ENCODE measurements around the gene PSMD14.
"Not testable (repeated sequence)": the region's sequence is repeated elsewhere in the genome, so short reads cannot be mapped to it uniquely, and the experiment has no call there.

The PSMD14 gene

DNA sequence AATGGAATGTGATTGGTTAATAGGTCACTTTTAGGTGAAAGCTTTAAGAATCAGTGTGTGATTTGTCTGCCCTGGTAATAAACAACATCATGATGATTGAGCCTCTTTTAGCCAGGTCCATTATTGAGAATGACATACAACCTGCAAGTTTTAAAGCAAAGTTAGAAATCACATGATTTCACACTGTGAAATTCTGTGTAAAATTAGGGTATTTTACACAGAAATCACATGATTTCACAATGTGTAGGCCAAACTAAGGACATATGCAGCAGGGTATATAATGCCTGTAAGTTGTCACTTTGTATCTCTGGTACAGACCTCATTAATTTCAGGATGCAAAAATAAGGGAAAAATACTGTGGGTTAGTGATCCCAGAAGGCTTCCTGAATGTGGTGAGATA is 16.7 kb downstream of the PSMD14 start:
- Histone ChIP-seq H3K9ac (ENCODE audit: low read length) (no peak overlapping the region), H3K56ac (ENCODE audit: low read length) (no peak overlapping the region), H3K79me1 (ENCODE audit: low read length) (peaks cover 3% of the 10 kb centered on the region), H3K79me2 (ENCODE audit: control insufficient read depth, insufficient read depth, low read length) (peaks cover 14% of the 10 kb centered on the region), H2AK5ac (ENCODE audit: low read length) (no peak overlapping the region), H3K4me3 (ENCODE audit: low read length) (no peak overlapping the region), H2BK5ac (ENCODE audit: low read length) (no peak overlapping the region), H3K23ac (ENCODE audit: low read length) (no peak overlapping the region), H2BK15ac (replicated peaks; ENCODE audit: low read depth) (no peak overlapping the region), H3K27me3 (ENCODE audit: insufficient read depth, low read length, poor library complexity) (no peaks in the 10 kb centered on the region), H3K36me3 (ENCODE audit: control insufficient read depth, insufficient read depth, low read length) (no peaks in the 10 kb centered on the region), H4K8ac (ENCODE audit: low read depth, low read length) (no peak overlapping the region), H3K4ac (ENCODE audit: low read depth, low read length) (no peak overlapping the region), H3K4me2 (ENCODE audit: low read length) (no peak overlapping the region), H3K18ac (ENCODE audit: low read length) (no peak overlapping the region), H4K5ac (ENCODE audit: low read length) (no peak overlapping the region), H3K27ac (ENCODE audit: low read depth, low read length) (no peak overlapping the region), H3K4me1 (ENCODE audit: control insufficient read depth, low read depth, low read length) (peaks cover 2% of the 10 kb centered on the region), H2BK120ac (ENCODE audit: low read depth, low read length) (no peak overlapping the region)
- no peak for DNase-seq

DNA sequence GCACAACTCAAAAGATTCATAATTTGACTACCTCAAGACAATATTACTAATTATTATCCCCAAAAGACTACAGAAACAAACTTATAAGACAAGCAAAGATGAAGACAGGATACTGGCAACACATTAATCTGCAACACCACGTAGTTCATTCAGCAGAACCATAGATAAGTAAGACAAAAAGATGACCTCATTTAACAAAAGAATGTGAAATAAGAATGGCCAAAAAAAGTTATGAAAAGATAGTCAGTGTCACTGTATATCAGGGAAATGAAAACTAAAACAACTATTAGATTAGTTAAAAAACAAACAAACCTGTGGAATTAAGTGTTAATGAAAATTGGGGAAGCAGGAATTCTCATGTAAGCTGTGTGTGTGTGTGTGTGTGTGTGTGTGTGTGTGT is 19.4 kb downstream of the PSMD14 start:
- H3K18ac ChIP-seq (ENCODE audit: low read length): no peak overlapping the region
- H2BK5ac ChIP-seq (ENCODE audit: low read length): no peak overlapping the region
- no peak overlapping the region for H3K9ac ChIP-seq (ENCODE audit: low read length)
- no peak overlapping the region for H4K5ac ChIP-seq (ENCODE audit: low read length)
- no peak overlapping the region for H2BK120ac ChIP-seq (ENCODE audit: low read depth, low read length)
- no CpG with 5 or more reads among the region's 1 CpG for WGBS (ENCODE audit: extremely low coverage, insufficient coverage, low lambda C conversion rate)
- H3K27ac ChIP-seq (ENCODE audit: low read depth, low read length): no peak overlapping the region
- no peaks in the 10 kb centered on the region for H3K36me3 ChIP-seq (ENCODE audit: control insufficient read depth, insufficient read depth, low read length)
- no peak overlapping the region for H2BK15ac ChIP-seq (replicated peaks; ENCODE audit: low read depth)
- H3K27me3 ChIP-seq (ENCODE audit: insufficient read depth, low read length, poor library complexity): no peaks in the 10 kb centered on the region
- no peak overlapping the region for H3K56ac ChIP-seq (ENCODE audit: low read length)
- H3K23ac ChIP-seq (ENCODE audit: low read length): no peak overlapping the region
- DNase-seq: no peak
- H3K4ac ChIP-seq (ENCODE audit: low read depth, low read length): no peak overlapping the region
- peaks cover 4% of the 10 kb centered on the region for H3K79me1 ChIP-seq (ENCODE audit: low read length)
- H2AK5ac ChIP-seq (ENCODE audit: low read length): no peak overlapping the region
- no peak overlapping the region for H3K4me2 ChIP-seq (ENCODE audit: low read length)
- H4K8ac ChIP-seq (ENCODE audit: low read depth, low read length): no peak overlapping the region
- no peak overlapping the region for H3K4me3 ChIP-seq (ENCODE audit: low read length)
- no peaks in the 10 kb centered on the region for H3K4me1 ChIP-seq (ENCODE audit: control insufficient read depth, low read depth, low read length)
- peaks cover 10% of the 10 kb centered on the region for H3K79me2 ChIP-seq (ENCODE audit: control insufficient read depth, insufficient read depth, low read length)

DNA sequence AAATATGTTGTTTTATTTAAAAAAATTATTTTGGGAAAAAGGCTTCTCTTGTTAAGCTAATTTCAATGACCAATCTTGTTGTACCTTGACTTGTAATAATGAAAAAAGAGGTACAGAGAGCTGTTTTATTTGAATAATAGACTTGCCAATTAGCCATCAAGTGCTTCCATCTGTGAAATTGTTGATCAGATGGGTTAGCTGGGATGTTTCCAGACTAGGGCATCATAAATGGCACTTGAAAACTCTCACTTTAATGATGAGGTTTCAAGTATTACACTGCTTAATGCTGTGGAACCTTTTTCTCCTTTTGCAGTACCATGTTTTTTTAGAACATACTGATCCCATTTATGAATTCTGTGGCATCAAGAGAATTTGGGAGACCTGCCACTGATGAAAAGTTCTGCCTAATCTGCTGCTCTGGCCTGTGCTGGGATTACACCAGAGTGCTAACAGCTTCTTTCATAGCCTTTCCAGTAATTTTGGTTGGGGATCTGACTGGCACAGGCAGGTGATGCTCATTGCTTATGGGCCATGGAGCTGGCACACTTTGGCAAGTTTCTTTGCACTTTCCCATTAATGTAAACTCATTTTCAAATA is 24.2 kb downstream of the PSMD14 start:
- H3K56ac ChIP-seq (ENCODE audit: low read length): no peak overlapping the region
- no peak overlapping the region for H2BK5ac ChIP-seq (ENCODE audit: low read length)
- no peak for DNase-seq
- H4K8ac ChIP-seq (ENCODE audit: low read depth, low read length): no peak overlapping the region
- H3K4me2 ChIP-seq (ENCODE audit: low read length): no peak overlapping the region
- no peak overlapping the region for H3K4ac ChIP-seq (ENCODE audit: low read depth, low read length)
- no peak overlapping the region for H3K9ac ChIP-seq (ENCODE audit: low read length)
- no peak overlapping the region for H3K23ac ChIP-seq (ENCODE audit: low read length)
- H3K79me2 ChIP-seq (ENCODE audit: control insufficient read depth, insufficient read depth, low read length): peaks cover 13% of the 10 kb centered on the region
- H2AK5ac ChIP-seq (ENCODE audit: low read length): no peak overlapping the region
- H3K18ac ChIP-seq (ENCODE audit: low read length): no peak overlapping the region
- H3K4me3 ChIP-seq (ENCODE audit: low read length): no peak overlapping the region
- peaks cover 10% of the 10 kb centered on the region for H3K79me1 ChIP-seq (ENCODE audit: low read length)
- no peak overlapping the region for H3K27ac ChIP-seq (ENCODE audit: low read depth, low read length)
- no peaks in the 10 kb centered on the region for H3K4me1 ChIP-seq (ENCODE audit: control insufficient read depth, low read depth, low read length)
- no peak overlapping the region for H4K5ac ChIP-seq (ENCODE audit: low read length)
- no peaks in the 10 kb centered on the region for H3K36me3 ChIP-seq (ENCODE audit: control insufficient read depth, insufficient read depth, low read length)
- no peaks in the 10 kb centered on the region for H3K27me3 ChIP-seq (ENCODE audit: insufficient read depth, low read length, poor library complexity)
- no peak overlapping the region for H2BK15ac ChIP-seq (replicated peaks; ENCODE audit: low read depth)
- no peak overlapping the region for H2BK120ac ChIP-seq (ENCODE audit: low read depth, low read length)

GRCh38 chr2:161335626-161336025 is 27.4 kb downstream of the PSMD14 start:
- H3K27ac ChIP-seq (ENCODE audit: low read depth, low read length): no peak overlapping the region
- no peak overlapping the region for H4K8ac ChIP-seq (ENCODE audit: low read depth, low read length)
- no peak overlapping the region for H3K56ac ChIP-seq (ENCODE audit: low read length)
- H3K79me2 ChIP-seq (ENCODE audit: control insufficient read depth, insufficient read depth, low read length): peaks cover 12% of the 10 kb centered on the region
- H2BK15ac ChIP-seq (replicated peaks; ENCODE audit: low read depth): no peak overlapping the region
- H2BK120ac ChIP-seq (ENCODE audit: low read depth, low read length): no peak overlapping the region
- no peak overlapping the region for H2BK5ac ChIP-seq (ENCODE audit: low read length)
- H3K4me2 ChIP-seq (ENCODE audit: low read length): no peak overlapping the region
- H3K27me3 ChIP-seq (ENCODE audit: insufficient read depth, low read length, poor library complexity): no peaks in the 10 kb centered on the region
- no CpG with 5 or more reads among the region's 2 CpGs for WGBS (ENCODE audit: extremely low coverage, insufficient coverage, low lambda C conversion rate)
- no peak overlapping the region for H3K4me3 ChIP-seq (ENCODE audit: low read length)
- H3K36me3 ChIP-seq (ENCODE audit: control insufficient read depth, insufficient read depth, low read length): no peaks in the 10 kb centered on the region
- no peak overlapping the region for H3K9ac ChIP-seq (ENCODE audit: low read length)
- DNase-seq: no peak
- no peak overlapping the region for H3K23ac ChIP-seq (ENCODE audit: low read length)
- H4K5ac ChIP-seq (ENCODE audit: low read length): no peak overlapping the region
- no peak overlapping the region for H3K18ac ChIP-seq (ENCODE audit: low read length)
- peaks cover 8% of the 10 kb centered on the region for H3K79me1 ChIP-seq (ENCODE audit: low read length)
- no peak overlapping the region for H3K4ac ChIP-seq (ENCODE audit: low read depth, low read length)
- no peak overlapping the region for H2AK5ac ChIP-seq (ENCODE audit: low read length)
- H3K4me1 ChIP-seq (ENCODE audit: control insufficient read depth, low read depth, low read length): no peaks in the 10 kb centered on the region

- H2AK5ac ChIP-seq (ENCODE audit: low read length): no peak overlapping the region
- no peaks in the 10 kb centered on the region for H3K27me3 ChIP-seq (ENCODE audit: insufficient read depth, low read length, poor library complexity)
- H3K9ac ChIP-seq (ENCODE audit: low read length): no peak overlapping the region
- no peak overlapping the region for H3K27ac ChIP-seq (ENCODE audit: low read depth, low read length)
- peaks cover 12% of the 10 kb centered on the region for H3K79me2 ChIP-seq (ENCODE audit: control insufficient read depth, insufficient read depth, low read length)
- no peak overlapping the region for H3K4me2 ChIP-seq (ENCODE audit: low read length)
- no CpG with 5 or more reads among the region's 1 CpG for WGBS (ENCODE audit: extremely low coverage, insufficient coverage, low lambda C conversion rate)
- peaks cover 8% of the 10 kb centered on the region for H3K79me1 ChIP-seq (ENCODE audit: low read length)
- H2BK120ac ChIP-seq (ENCODE audit: low read depth, low read length): no peak overlapping the region
- no peak overlapping the region for H4K8ac ChIP-seq (ENCODE audit: low read depth, low read length)
- H3K23ac ChIP-seq (ENCODE audit: low read length): no peak overlapping the region
- H2BK5ac ChIP-seq (ENCODE audit: low read length): no peak overlapping the region
- H3K56ac ChIP-seq (ENCODE audit: low read length): no peak overlapping the region
- no peak overlapping the region for H3K4ac ChIP-seq (ENCODE audit: low read depth, low read length)
- H3K36me3 ChIP-seq (ENCODE audit: control insufficient read depth, insufficient read depth, low read length): no peaks in the 10 kb centered on the region
- no peak overlapping the region for H4K5ac ChIP-seq (ENCODE audit: low read length)
- DNase-seq: no peak
- H3K4me1 ChIP-seq (ENCODE audit: control insufficient read depth, low read depth, low read length): no peaks in the 10 kb centered on the region
- no peak overlapping the region for H3K4me3 ChIP-seq (ENCODE audit: low read length)
- no peak overlapping the region for H2BK15ac ChIP-seq (replicated peaks; ENCODE audit: low read depth)
- no peak overlapping the region for H3K18ac ChIP-seq (ENCODE audit: low read length)
Measured at GRCh38 chr2:161337247-161337646, 29.0 kb downstream of the PSMD14 start.

GRCh38 chr2:161339532-161339931 is 31.3 kb downstream of the PSMD14 start:
- H3K27me3 ChIP-seq (ENCODE audit: insufficient read depth, low read length, poor library complexity); H3K27ac ChIP-seq (ENCODE audit: low read depth, low read length); H3K79me1 ChIP-seq (ENCODE audit: low read length); DNase-seq; H3K4ac ChIP-seq (ENCODE audit: low read depth, low read length); H2BK15ac ChIP-seq (replicated peaks; ENCODE audit: low read depth); H3K4me1 ChIP-seq (ENCODE audit: control insufficient read depth, low read depth, low read length); H3K18ac ChIP-seq (ENCODE audit: low read length); H3K4me3 ChIP-seq (ENCODE audit: low read length); H3K56ac ChIP-seq (ENCODE audit: low read length); H2AK5ac ChIP-seq (ENCODE audit: low read length); H2BK5ac ChIP-seq (ENCODE audit: low read length); H2BK120ac ChIP-seq (ENCODE audit: low read depth, low read length); H3K4me2 ChIP-seq (ENCODE audit: low read length); H3K36me3 ChIP-seq (ENCODE audit: control insufficient read depth, insufficient read depth, low read length); H3K9ac ChIP-seq (ENCODE audit: low read length); H4K8ac ChIP-seq (ENCODE audit: low read depth, low read length); H4K5ac ChIP-seq (ENCODE audit: low read length); H3K23ac ChIP-seq (ENCODE audit: low read length): not testable (repeated sequence)
- no CpG with 5 or more reads among the region's 3 CpGs for WGBS (ENCODE audit: extremely low coverage, insufficient coverage, low lambda C conversion rate)
- peaks cover 16% of the 10 kb centered on the region for H3K79me2 ChIP-seq (ENCODE audit: control insufficient read depth, insufficient read depth, low read length)
